GM19193 (cell line): ENCODE measurements around the gene NEO1.

Source experiments
- POLR2A ChIP-seq: IDR thresholded peaks from 4 replicates; pipeline ENCODE4 v1.6.1; 2011; ENCODE audit not compliant: insufficient read depth, insufficient read length; ENCODE audit errors: extremely low read depth

Gene NEO1

DNA sequence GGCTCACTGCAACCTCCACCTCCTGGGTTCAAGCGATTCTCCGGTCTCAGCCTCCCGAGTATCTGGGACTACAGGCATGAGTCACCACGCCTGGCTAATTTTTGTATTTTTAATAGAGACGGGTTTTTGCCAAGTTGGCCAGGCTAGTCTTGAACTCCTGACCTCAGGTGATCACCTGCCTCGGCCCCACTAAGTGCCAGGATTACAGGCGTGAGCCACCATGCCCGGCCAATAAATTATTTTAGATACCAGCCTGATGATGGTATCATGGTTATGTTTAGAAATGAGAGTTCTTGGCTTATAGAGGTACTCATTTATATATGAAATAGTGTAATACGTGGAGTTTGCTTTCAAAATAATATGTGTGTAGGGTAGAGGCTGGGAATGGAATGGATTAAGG lies 119.4 kb downstream of the NEO1 start:
- no peak for TF ChIP-seq POLR2A

DNA sequence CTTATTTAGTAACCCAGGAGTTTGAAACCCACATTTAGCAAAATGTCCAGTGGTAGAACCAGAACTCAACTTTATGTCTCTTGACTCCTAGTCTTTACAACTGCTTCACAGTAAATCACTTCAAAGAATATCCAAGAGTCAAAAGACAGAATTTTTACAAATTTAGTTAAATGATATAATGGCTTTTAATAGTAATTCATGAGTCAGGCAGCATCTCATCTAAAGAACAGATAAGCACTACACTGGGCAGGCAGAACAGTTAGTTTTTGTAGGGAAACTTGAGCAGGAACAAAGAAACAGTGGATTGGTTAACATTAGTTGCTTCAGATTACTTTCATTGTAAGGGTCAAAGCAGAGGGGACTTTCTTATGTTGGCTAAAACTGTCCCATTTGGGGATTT lies 120.2 kb downstream of the NEO1 start:
- TF ChIP-seq POLR2A = no peak

DNA sequence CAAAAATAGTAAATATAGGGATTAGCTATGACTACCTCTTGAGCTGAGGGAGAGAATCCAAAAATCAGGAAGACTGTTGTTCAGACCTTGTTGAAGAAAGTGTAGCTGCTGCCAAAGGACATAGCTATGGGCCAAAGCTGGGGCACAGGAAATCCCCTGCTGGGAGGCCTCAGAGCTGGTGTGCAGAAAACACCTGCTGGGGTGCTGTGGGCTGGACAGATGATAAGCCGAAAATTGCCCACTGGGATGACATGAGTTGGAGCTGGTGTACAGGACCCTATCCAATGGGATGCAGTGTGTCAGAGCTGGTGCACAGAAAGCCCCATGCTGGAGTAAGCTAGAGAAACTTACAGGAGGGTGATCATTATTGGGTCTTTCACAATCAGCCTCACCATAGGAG lies 121.9 kb downstream of the NEO1 start:
- no peak for TF ChIP-seq POLR2A

DNA sequence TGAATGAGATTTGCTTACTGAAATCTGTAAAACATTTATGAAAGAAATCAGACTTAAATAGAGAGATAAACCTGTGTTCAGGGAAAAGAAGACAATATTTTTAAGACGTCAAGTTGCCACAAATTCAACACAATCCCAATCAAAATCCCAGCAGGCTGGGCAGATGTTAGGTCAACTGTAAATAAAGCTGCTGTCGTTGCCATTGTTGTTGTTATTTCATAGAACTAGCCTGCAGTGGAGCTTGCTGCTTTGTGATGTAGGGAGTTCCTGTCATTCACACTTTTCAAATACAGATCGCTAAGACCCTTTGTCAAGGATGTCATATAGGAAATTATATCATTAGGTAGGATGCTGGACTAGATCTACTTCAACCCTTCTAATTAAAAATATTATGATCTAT lies 123.1 kb downstream of the NEO1 start:
- TF ChIP-seq POLR2A = no peak

DNA sequence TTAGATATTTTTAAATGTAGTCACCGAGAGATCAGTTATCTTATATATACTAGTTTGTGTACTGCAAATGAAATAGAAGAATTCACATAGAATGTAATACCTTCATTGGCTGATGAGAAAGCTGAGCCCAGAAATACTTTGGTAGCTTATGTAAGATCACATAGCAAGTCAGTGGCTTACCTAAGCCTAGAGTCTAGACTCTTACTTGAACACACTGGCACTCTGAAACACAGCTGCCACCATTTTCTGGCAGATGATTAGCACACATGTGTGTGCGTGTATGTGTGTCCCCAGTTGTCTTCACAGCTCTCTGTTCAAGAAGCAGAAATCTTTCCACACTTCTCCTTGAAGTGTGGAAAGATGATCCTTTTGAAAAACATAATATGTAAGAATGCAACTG lies 124.3 kb downstream of the NEO1 start:
- TF ChIP-seq POLR2A = no peak

DNA sequence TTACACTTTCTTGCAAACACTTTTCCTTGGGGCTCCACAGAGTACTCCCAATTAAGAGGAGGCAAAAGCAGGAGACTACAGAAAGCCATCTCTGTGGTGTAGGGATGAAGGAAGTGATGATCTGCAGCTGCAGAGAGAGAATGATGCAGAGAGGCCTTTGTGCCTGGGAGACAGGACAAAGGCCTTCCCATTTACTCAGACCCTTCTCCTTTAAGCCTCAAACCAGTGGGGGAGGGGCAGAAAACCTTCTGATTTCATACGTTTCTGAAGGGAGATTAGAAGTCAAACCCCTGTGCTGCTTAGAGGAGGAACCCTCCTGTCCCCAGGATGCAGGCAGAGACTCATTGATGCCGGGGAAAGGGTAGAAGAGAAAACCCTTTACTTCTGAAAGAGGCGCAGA lies 130.8 kb downstream of the NEO1 start:
- TF ChIP-seq POLR2A = no peak

DNA sequence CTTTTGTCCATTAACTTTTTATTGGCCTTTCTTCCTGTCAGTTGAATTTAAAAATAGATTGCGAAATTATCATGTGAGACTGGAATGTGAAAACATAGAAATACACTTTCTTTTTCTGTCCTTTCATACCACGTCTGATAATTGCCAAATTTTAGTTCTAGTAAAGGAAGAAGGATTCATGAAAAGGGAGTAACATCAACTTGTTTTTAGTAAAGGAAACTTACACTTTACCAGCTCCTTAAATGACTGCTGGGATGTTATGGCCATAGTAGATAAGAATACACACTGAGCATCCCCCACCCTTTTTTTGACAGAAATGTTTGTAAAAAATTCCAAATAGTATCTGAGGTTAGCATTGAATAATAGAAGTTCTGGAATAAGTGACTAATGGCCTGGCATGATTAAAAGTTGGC lies 137.9 kb downstream of the NEO1 start:
- no peak for TF ChIP-seq POLR2A

DNA sequence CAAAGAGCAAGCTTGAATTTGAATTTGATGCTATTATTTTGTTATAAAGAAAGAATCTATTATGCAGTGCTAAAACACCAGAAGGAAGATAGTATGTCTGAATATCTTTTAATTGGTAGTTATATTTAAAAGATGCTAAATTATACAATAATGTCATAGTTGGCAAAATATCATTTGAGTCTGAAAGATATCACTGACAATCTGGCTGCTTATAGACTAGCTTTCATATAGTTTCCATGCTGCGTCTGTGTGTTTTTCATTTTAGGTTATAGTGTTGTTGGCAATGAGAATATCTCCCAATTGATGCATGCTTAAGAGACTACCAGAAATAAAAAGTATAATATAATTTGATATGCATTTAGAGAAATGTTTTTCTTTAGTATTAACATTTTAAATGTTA lies 142.9 kb downstream of the NEO1 start:
- no peak for TF ChIP-seq POLR2A

DNA sequence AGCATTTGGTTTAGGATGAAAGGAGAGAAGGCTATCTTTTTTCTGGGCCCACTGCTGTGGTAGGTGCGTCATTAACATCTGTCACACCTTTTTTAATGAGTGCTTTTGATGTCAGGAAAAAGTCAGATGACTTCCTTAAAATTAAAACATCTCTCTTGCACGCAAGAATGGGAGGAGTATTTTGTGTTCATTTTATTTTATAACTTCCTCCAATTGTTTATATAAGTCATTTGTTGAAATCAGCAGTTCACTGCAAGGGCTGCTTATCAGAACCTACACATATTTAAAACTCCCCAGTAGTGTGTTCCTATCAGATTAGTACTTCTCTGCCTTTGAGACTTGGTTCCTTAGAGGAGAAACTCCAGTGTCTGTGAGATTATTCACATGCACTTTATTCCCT lies 143.8 kb downstream of the NEO1 start:
- TF ChIP-seq POLR2A = no peak

DNA sequence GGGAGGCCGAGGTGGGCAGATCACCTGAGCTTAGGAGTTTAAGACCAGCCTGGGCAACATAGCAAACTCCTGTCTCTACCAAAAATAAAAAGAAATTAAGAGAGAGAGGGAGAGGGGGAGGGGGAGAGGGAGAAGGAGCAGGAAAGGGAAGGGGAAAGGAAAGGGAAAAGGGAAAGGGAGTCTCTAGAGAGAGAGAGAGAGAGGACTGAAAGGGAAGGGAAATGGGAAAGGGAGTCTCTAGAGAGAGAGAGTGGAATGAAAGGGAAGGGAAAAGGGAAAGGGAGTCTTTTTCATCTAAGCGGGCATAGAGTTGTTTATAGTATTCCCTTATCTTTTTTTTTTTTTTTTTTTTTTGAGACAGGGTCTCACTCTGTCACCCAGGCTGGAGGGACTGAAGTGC lies 148.1 kb downstream of the NEO1 start:
- TF ChIP-seq POLR2A = no peak

DNA sequence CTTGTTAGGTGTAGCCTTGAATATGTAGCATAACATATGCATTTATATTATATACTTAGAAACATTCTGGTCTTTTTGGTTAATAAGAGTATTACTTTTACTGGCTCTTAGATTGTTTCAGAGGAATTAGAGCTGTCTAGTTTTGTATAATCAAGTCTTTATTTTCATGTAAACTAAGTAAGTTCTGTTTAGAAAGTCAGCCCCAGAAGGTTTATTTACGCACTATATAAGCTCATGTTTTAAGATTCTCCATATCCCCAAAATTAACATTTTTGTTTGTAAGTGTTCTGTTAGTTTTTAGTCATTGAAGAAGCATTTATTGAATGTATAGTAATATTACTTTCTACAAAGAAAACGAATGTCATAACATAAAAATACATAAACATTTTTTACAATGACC lies 158.4 kb downstream of the NEO1 start:
- TF ChIP-seq POLR2A = no peak

DNA sequence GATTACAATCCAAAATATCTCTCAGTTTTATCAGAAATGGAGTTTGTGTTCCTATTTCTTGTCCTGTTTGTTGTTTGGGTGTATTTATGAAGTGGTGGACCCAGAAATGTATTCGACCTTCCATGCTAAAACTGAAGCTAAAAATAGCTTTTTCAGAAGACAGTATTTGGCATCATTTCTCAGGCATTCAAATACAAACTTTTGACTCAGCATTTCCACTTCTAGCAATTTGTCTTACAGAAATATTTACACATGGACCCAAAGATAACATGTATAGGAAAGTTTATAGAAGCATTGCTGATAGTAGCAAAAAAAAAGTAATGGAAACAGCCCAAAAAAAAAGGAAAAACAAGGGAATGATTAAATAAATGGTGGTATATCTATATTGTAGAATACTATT lies 160.2 kb downstream of the NEO1 start:
- no peak for TF ChIP-seq POLR2A

DNA sequence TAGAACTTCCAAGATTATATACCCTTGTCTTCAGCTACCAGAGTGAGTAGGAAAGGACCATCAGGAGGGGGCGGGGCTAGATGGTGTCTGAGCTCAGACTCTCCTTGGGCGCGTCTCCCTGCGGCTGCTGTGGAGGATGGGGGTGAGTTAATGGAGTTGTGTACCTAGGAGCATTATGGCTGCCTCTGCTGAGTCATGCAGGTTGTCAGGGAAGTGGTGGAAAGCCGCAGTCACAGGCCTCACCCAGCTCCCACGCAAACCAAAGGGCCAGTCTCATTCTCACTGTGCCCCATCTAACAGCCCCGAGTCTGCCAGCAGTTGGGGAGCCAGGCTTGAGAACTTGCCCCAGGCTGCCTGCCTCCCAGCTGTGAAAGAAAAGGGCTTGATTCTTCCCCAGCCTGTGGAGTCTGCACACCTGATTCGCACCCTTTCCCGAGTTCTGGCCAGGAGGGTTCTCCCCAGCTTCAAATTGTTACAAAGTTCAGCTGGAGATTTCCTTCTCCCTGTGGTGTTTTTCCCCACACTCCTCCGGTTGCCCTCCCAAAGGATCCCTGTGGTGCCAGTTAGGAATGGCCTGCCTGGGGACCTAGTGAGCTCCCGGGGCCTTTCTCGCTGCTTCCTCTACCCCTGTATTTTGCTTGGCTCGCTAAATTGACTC lies 173.2 kb downstream of the NEO1 start:
- TF ChIP-seq POLR2A = no peak

DNA sequence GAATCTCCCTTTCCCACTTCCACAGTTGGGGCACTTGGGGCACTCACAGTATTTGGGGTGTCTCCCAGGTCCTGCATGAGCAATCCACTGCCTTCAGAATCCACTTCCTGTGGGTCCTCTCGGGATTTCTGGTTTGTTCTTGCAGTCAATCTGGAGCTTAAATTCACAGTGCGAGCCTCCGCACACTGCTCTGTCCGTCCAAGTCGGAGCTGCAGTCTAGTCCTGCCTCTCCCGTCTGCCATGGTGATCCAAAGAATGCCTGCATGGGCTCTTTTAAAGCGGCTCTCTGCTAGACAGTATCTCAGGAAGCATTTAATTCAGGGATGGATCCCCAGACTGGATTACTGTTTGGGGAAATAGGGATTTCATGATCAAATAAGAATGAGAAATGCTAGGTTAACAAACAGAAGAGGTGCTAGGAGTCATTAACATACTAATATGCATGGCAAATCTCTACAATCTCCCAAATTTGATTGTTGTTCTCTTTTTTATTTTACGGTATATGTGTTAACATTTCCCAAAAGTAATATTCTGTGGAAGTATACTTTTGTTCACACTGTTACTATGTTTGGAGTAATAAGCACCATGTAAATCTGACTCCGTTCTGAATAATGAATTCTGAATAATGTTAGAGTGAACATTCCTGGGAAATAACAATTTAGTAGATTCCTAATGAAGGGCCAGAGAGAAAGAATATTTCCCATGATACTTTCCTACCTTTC lies 174.0 kb downstream of the NEO1 start:
- no peak for TF ChIP-seq POLR2A

DNA sequence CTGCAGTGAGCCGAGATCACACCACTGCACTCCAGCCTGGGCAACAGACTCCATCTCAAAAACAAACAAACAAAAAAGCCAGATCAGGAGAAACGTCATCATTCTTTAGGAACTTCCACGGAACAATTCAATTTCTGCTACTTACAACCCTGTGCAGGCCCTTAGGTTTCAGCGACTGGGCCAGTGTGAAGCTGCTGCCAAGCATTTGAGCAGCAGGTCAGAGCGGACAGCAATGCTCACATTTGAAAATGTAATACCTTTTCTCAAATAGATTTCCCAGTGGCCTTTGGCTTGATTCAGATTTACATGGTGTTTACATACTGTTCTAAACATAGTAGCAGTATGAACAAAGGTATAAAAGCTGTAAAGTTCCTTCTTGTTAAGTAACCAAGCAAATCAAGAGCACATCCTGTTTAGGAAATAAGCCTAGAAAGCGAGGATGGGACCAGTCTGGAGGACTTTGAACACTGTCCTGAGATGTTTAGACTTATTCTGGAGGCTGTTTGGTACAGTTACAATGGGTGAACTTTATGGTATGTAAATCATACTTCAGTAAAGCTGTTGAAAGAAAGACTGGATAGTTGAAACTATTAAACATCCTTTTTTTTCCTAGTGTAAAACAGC lies 175.3 kb downstream of the NEO1 start:
- no peak for TF ChIP-seq POLR2A

DNA sequence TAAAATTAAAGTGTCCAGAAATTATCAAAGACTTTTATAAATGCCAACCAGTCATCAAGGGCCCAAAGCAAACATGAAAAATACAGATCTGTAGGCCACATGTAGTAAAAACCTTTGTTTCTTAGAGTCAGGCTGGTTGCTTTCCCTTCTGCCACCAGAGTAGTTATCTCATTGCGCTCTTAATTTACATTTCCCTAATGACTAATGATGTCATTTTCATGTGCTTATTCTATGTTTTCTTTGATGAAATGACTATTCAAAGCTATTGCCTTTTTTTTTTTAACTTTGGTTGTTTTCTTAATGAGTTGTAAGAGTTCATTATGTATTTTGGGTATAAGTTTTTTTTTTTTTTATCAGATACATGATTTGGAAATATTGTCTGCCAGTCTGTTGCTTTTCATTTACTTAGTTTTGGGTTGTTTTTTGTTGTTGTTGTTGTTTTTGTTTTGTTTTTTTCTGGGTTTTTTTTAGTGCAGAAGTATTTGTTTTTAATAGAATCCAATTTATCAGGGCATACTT lies 175.9 kb downstream of the NEO1 start:
- no peak for TF ChIP-seq POLR2A
